HepG2 (cell line): ENCODE results near the gene NXN. TPM values are rescaled to one million over a fixed set of nuclear protein-coding genes. Genes with fewer than 3 reads are reported as not detected.
A peak's percentile ranks its signal among the peaks of the same experiment; 100 is the strongest.

ENCODE experiments used
- ATRX ChIP-seq: sonication (generic); formaldehyde crosslinking; IDR thresholded peaks from 2 replicates; pipeline ENCODE4 v1.4.0; 2020; ENCODE audit warnings: missing genetic modification reagents, borderline replicate concordance
- HHEX ChIP-seq: IDR thresholded peaks from 2 replicates; pipeline ENCODE4 v1.6.1; 2016; ENCODE audit warnings: control low read depth
- HOXA9 ChIP-seq: sonication (generic); formaldehyde crosslinking; IDR thresholded peaks from 2 replicates; pipeline ENCODE4 v1.8.1; 2022; ENCODE audit warnings: missing genetic modification reagents, mild to moderate bottlenecking, moderate library complexity, borderline replicate concordance
- KDM6A ChIP-seq: IDR thresholded peaks from 2 replicates; pipeline ENCODE4 v1.6.1; 2016; ENCODE audit warnings: low read depth
- MIER2 ChIP-seq: IDR thresholded peaks from 2 replicates; pipeline ENCODE4 v1.6.1; 2016; ENCODE audit warnings: missing biosample characterization, missing genetic modification reagents
- MNT ChIP-seq: fragments of 450-650 bp; IDR thresholded peaks from 2 replicates; pipeline ENCODE4 v1.6.1; 2016
- NFE2L1 ChIP-seq: sonication (generic); formaldehyde crosslinking; IDR thresholded peaks from 2 replicates; pipeline ENCODE4 v1.4.0; 2020; ENCODE audit warnings: missing genetic modification reagents, mild to moderate bottlenecking, borderline replicate concordance
- NR1H2 ChIP-seq: sonication (generic); formaldehyde crosslinking; IDR thresholded peaks from 2 replicates; pipeline ENCODE4 v1.8.1; 2022; ENCODE audit warnings: low read depth, missing genetic modification reagents, borderline replicate concordance
- PRDM10 ChIP-seq: sonication (generic); formaldehyde crosslinking; IDR thresholded peaks from 2 replicates; pipeline ENCODE4 v1.4.0; 2020; ENCODE audit warnings: low read depth, missing genetic modification reagents
- REL ChIP-seq: sonication (generic); formaldehyde crosslinking; conservative IDR thresholded peaks from 2 replicates; pipeline ENCODE4 v1.8.0; 2022; ENCODE audit warnings: mild to moderate bottlenecking, missing genetic modification reagents, moderate library complexity
- SP1 ChIP-seq, 2 experiments: fragments of 450-650 bp in 1 of 2; sonication (generic) in 1 of 2; formaldehyde crosslinking in 1 of 2; IDR thresholded peaks; 2 replicates each; pipeline versions ENCODE4 v1.4.0 to v1.6.1; 2016 to 2020; ENCODE audit warnings: missing genetic modification reagents in 1 of 2
- THAP11 ChIP-seq: IDR thresholded peaks from 2 replicates; pipeline ENCODE4 v1.6.1; 2016; ENCODE audit warnings: missing biosample characterization, missing genetic modification reagents
- ZKSCAN1 ChIP-seq: fragments of 150-350 bp; IDR thresholded peaks from 2 replicates; pipeline ENCODE4 v1.6.1; 2014; ENCODE audit warnings: low read length
- ZMYM4 ChIP-seq: sonication (generic); formaldehyde crosslinking; IDR thresholded peaks from 2 replicates; pipeline ENCODE4 v1.8.1; 2023; ENCODE audit warnings: mild to moderate bottlenecking, missing genetic modification reagents
- ZNF10 ChIP-seq: sonication (generic); formaldehyde crosslinking; IDR thresholded peaks from 2 replicates; pipeline ENCODE4 v1.4.0; 2020; ENCODE audit warnings: mild to moderate bottlenecking, low read depth, missing genetic modification reagents, borderline replicate concordance
- ZNF253 ChIP-seq: sonication (generic); formaldehyde crosslinking; IDR thresholded peaks from 2 replicates; pipeline ENCODE4 v1.8.0; 2022; ENCODE audit warnings: mild to moderate bottlenecking, missing genetic modification reagents, borderline replicate concordance
- ZNF430 ChIP-seq: sonication (generic); formaldehyde crosslinking; IDR thresholded peaks from 2 replicates; pipeline ENCODE4 v1.9.0; 2021; ENCODE audit warnings: mild to moderate bottlenecking, missing genetic modification reagents
- ZNF496 ChIP-seq: sonication (generic); formaldehyde crosslinking; IDR thresholded peaks from 2 replicates; pipeline ENCODE4 v1.8.1; 2023; ENCODE audit warnings: mild to moderate bottlenecking, moderate library complexity, missing genetic modification reagents; ENCODE audit not compliant: insufficient replicate concordance
- ZNF562 ChIP-seq: sonication (generic); formaldehyde crosslinking; IDR thresholded peaks from 2 replicates; pipeline ENCODE4 v1.8.0; 2022; ENCODE audit warnings: missing genetic modification reagents, borderline replicate concordance
- ZNF609 ChIP-seq: sonication (generic); formaldehyde crosslinking; IDR thresholded peaks from 2 replicates; pipeline ENCODE4 v1.4.0; 2020; ENCODE audit warnings: mild to moderate bottlenecking, missing genetic modification reagents, borderline replicate concordance
- polyA plus RNA-seq, 8 experiments: library from polyadenylated mRNA; depleted of rRNA in 3 of 8; stranded (reverse) in 7 of 8; unstranded in 1 of 8; fragments of >200 nt; fragmentation: Illumina TruSeq in 4 of 8; extraction: Trizol in 4 of 8; gene quantifications; 2 replicates each; pipeline versions ENCODE4 v1.2.1 to v1.2.3, GENCODE V29; 2011 to 2016; ENCODE audit warnings: low read depth in 4 of 8, missing spikeins in 1 of 8, mixed read lengths in 1 of 8; ENCODE audit not compliant: insufficient read depth in 1 of 8
- total RNA-seq, 5 experiments: library from RNA; depleted of rRNA; stranded (reverse); fragments of >200 nt; fragmentation: Illumina TruSeq; extraction: Trizol; gene quantifications; 2 replicates each; pipeline ENCODE4 v1.2.3, GENCODE V29; 2016; ENCODE audit warnings: low read depth in 1 of 5

NXN gene
- total and polyA plus RNA-seq, 2 of the 13 experiments (the other 11 are each of a cell fraction or from before 2014, with no cell fraction given) = 22.2 to 24.3 TPM

GRCh38 chr17:752002-752619 lies 227.5 kb downstream of the NXN start, which contains the start of gene GEMIN4 (continued):
- TF ChIP-seq ZNF562 (CRISPR knock-in tag) (no peak), NR1H2 (0 out of 2 replicates have a peak, but pooled peaks have one; percentile 75), ZNF430 (peak; percentile 53; the same call in 1 of the 2 replicates), ZNF10 (CRISPR knock-in tag) (no peak), REL (CRISPR knock-in tag) (no peak), HOXA9 (CRISPR knock-in tag) (peak; percentile 59; the same call in 1 of the 2 replicates), KDM6A (no peak), SP1 (IDR thresholded peaks at IDR 0.05) (no peak), SP1 (CRISPR knock-in tag; IDR thresholded peaks at IDR 0.05) (peak; percentile 88), ATRX (CRISPR knock-in tag) (no peak), PRDM10 (CRISPR knock-in tag) (no peak; the same call in 1 of the 2 replicates), THAP11 (CRISPR knock-in tag) (peak; percentile 73; the same call in 1 of the 2 replicates), ZMYM4 (CRISPR knock-in tag) (peak; percentile 78; the same call in 1 of the 2 replicates), ZKSCAN1 (no peak), HHEX (CRISPR knock-in tag) (no peak), NFE2L1 (no peak), ZNF496 (CRISPR knock-in tag) (no peak), MNT (no peak), MIER2 (no peak), ZNF609 (CRISPR knock-in tag) (peak; percentile 18; the same call in 1 of the 2 replicates), ZNF253 (CRISPR knock-in tag) (no peak)
